Thoracic aorta (tissue), 2 donors: ENCODE data around the gene SPHK1. TPM values are rescaled to one million over a fixed set of nuclear protein-coding genes. Genes with fewer than 3 reads are reported as not detected.
A peak's percentile ranks its signal among the peaks of the same experiment; 100 is the strongest.

Source experiments
- ATAC-seq: fragments of 150-250 bp; one replicate; pipeline ENCODE4 v1.8.0; 2017; ENCODE audit warnings: low read depth; ENCODE audit not compliant: insufficient number of reproducible peaks, low FRiP score
- DNase-seq: peaks from one replicate; pipeline ENCODE4 v3.0.0-alpha.2; 2020; ENCODE audit warnings: low spot score
- H3K27ac ChIP-seq, 2 donors: fragments of 200-600 bp; sonication (generic); 1 replicate in 1 of 2; 2 replicates in 1 of 2; pipeline ENCODE4 v1.5.1; 2016; ENCODE audit warnings: mild to moderate bottlenecking in 2 of 2, moderate library complexity in 2 of 2
- H3K27me3 ChIP-seq: fragments of 200-600 bp; sonication (generic); replicated peaks from 2 replicates; pipeline ENCODE4 v1.6.0; 2016; ENCODE audit warnings: mild to moderate bottlenecking; ENCODE audit not compliant: insufficient read depth
- H3K36me3 ChIP-seq: fragments of 200-600 bp; sonication (generic); one replicate; pipeline ENCODE4 v1.5.1; 2016
- H3K4me1 ChIP-seq, 2 donors: fragments of 200-600 bp; sonication (generic); 1 replicate in 1 of 2; 2 replicates in 1 of 2; pipeline versions ENCODE4 v1.5.1 to v1.6.0; 2016; ENCODE audit warnings: low read depth in 2 of 2, mild to moderate bottlenecking in 1 of 2; ENCODE audit not compliant: control insufficient read depth in 1 of 2
- H3K4me3 ChIP-seq: fragments of 200-600 bp; sonication (generic); 2 replicates; pipeline ENCODE4 v1.5.1; 2016; ENCODE audit warnings: mild to moderate bottlenecking
- H3K9me3 ChIP-seq: fragments of 200-600 bp; sonication (generic); 2 replicates; pipeline ENCODE4 v1.5.1; 2016
- CTCF ChIP-seq: fragments of 200-600 bp; sonication (generic); IDR thresholded peaks from one replicate; pipeline ENCODE4 v1.5.1; 2019; ENCODE audit warnings: antibody characterized with exemption
- total RNA-seq, 2 donors: library from RNA; depleted of rRNA; stranded (reverse); fragments of >200 nt; gene quantifications; one replicate each; pipeline versions ENCODE4 v1.1.0 to v1.2.3, GENCODE V29; 2016

Gene SPHK1
- total RNA-seq, 2 donors from 2014 or later = 46.8 to 47.4 TPM

- no peak for TF ChIP-seq CTCF
- H3K4me3 ChIP-seq = no peak overlapping the region
- H3K27ac ChIP-seq = no peak overlapping the region
- ATAC-seq (no peak), DNase-seq (peak; percentile 11)
- H3K27me3 ChIP-seq = no peaks in the 10 kb centered on the region
- no peaks in the 10 kb centered on the region for H3K36me3 ChIP-seq
- peaks cover 3 to 19% of the 10 kb centered on the region in 2 donors for H3K4me1 ChIP-seq
- H3K9me3 ChIP-seq = no peaks in the 10 kb centered on the region
Observed at GRCh38 chr17:76414334-76415295, 30.2 kb downstream of the SPHK1 start.

GRCh38 chr17:76415786-76416185 lies 31.4 kb downstream of the SPHK1 start:
- DNase-seq = no peak
- H3K36me3 ChIP-seq = no peaks in the 10 kb centered on the region
- H3K9me3 ChIP-seq = no peaks in the 10 kb centered on the region
- H3K4me3 ChIP-seq = no peak overlapping the region
- ATAC-seq = no peak
- peaks cover 15 to 31% of the 10 kb centered on the region in 2 donors for H3K4me1 ChIP-seq
- no peaks in the 10 kb centered on the region for H3K27me3 ChIP-seq
- no peak overlapping the region for H3K27ac ChIP-seq
- TF ChIP-seq CTCF = no peak

- H3K27ac ChIP-seq = no peak overlapping the region
- no peak for TF ChIP-seq CTCF
- H3K4me3 ChIP-seq = no peak overlapping the region
- no peaks in the 10 kb centered on the region for H3K36me3 ChIP-seq
- H3K27me3 ChIP-seq = no peaks in the 10 kb centered on the region
- DNase-seq (no peak), ATAC-seq (no peak)
- H3K9me3 ChIP-seq = no peaks in the 10 kb centered on the region
- H3K4me1 ChIP-seq = peaks cover 16 to 37% of the 10 kb centered on the region in 2 donors
Observed at GRCh38 chr17:76416457-76416856, 32.0 kb downstream of the SPHK1 start.

GRCh38 chr17:76416899-76417298 lies 32.5 kb downstream of the SPHK1 start:
- DNase-seq = no peak
- Histone ChIP-seq H3K27me3 (no peaks in the 10 kb centered on the region), H3K4me1 (peaks cover 16 to 42% of the 10 kb centered on the region in 2 donors), H3K4me3 (no peak overlapping the region), H3K9me3 (no peaks in the 10 kb centered on the region), H3K36me3 (no peaks in the 10 kb centered on the region), H3K27ac (no peak overlapping the region)
- no peak for TF ChIP-seq CTCF
- ATAC-seq = no peak

GRCh38 chr17:76417499-76418143 lies 33.2 kb downstream of the SPHK1 start:
- ATAC-seq = no peak
- H3K27ac ChIP-seq = no peak overlapping the region
- H3K4me1 ChIP-seq = peaks cover 16 to 42% of the 10 kb centered on the region in 2 donors
- H3K4me3 ChIP-seq = no peak overlapping the region
- no peaks in the 10 kb centered on the region for H3K27me3 ChIP-seq
- no peaks in the 10 kb centered on the region for H3K9me3 ChIP-seq
- no peak for DNase-seq
- TF ChIP-seq CTCF = no peak
- H3K36me3 ChIP-seq = no peaks in the 10 kb centered on the region
